Naive thymus-derived CD4-positive, alpha-beta T cell (primary cell): ENCODE measurements around the gene HECTD4. TPM values are rescaled to one million over a fixed set of nuclear protein-coding genes. Genes with fewer than 3 reads are reported as not detected.

Experiments used
- ATAC-seq: fragments of 150-1000 bp; cut with Tn5 transposase; 2 replicates; pipeline ENCODE4 v1.10.0; 2021; ENCODE audit warnings: mild to moderate bottlenecking, moderate library complexity
- CTCF ChIA-PET: fragments of 350-600 bp; sonication (Branson Sonifier 250); formaldehyde crosslinking; loops from one replicate; lab custom pipeline; 2021; ENCODE audit warnings: antibody characterized with exemption; lab: Charles Lee
- POLR2A ChIA-PET: fragments of 350-600 bp; sonication (Branson Sonifier 250); formaldehyde crosslinking; loops from one replicate; lab custom pipeline; 2021; ENCODE audit warnings: antibody characterized with exemption, inconsistent platforms; lab: Charles Lee
- DNase-seq, 9 donors: peaks; one replicate each; pipeline versions ENCODE4 v3.0.0 to v3.0.0-alpha.2; 2020 to 2022; ENCODE audit warnings: mixed read lengths in 1 of 9
- H3K27ac ChIP-seq: one replicate; pipeline ENCODE4 v1.7.0; 2013; ENCODE audit warnings: mild to moderate bottlenecking, low read depth, low read length, moderate library complexity
- H3K27me3 ChIP-seq, 2 donors: one replicate each; pipeline ENCODE4 v1.7.0; 2013; ENCODE audit warnings: low read length in 2 of 2, mild to moderate bottlenecking in 2 of 2, moderate library complexity in 2 of 2; ENCODE audit not compliant: control insufficient read depth in 2 of 2, insufficient read depth in 2 of 2
- H3K36me3 ChIP-seq, 3 experiments: 1 replicate in 2 of 3; 2 replicates in 1 of 3; pipeline ENCODE4 v1.7.0; 2013; ENCODE audit warnings: low read length in 3 of 3, mild to moderate bottlenecking in 3 of 3, moderate library complexity in 1 of 3; ENCODE audit not compliant: insufficient read depth in 3 of 3, control insufficient read depth in 2 of 3
- H3K4me1 ChIP-seq, 2 donors: one replicate each; pipeline ENCODE4 v1.7.0; 2013; ENCODE audit warnings: low read length in 2 of 2, mild to moderate bottlenecking in 2 of 2, moderate library complexity in 1 of 2; ENCODE audit not compliant: control insufficient read depth in 2 of 2, insufficient read depth in 2 of 2
- H3K4me3 ChIP-seq: 2 replicates; pipeline ENCODE4 v1.7.0; 2013; ENCODE audit warnings: mild to moderate bottlenecking, low read length
- H3K9me3 ChIP-seq, 3 experiments: 1 replicate in 2 of 3; 2 replicates in 1 of 3; pipeline ENCODE4 v1.7.0; 2013; ENCODE audit warnings: low read length in 3 of 3; ENCODE audit not compliant: control insufficient read depth in 2 of 3
- H3K27ac Mint-ChIP-seq, 9 donors: one replicate each; pipeline ENCODE4 v1.8.0; 2020 to 2022; ENCODE audit warnings: mixed read lengths in 9 of 9, mild to moderate bottlenecking in 8 of 9, moderate library complexity in 5 of 9, inconsistent platforms in 2 of 9
- H3K27me3 Mint-ChIP-seq, 5 donors: one replicate each; pipeline ENCODE4 v1.8.0; 2021 to 2022; ENCODE audit warnings: mixed read lengths in 5 of 5, mild to moderate bottlenecking in 1 of 5
- H3K36me3 Mint-ChIP-seq, 5 donors: one replicate each; pipeline ENCODE4 v1.8.0; 2020 to 2022; ENCODE audit warnings: mixed read lengths in 5 of 5, mild to moderate bottlenecking in 3 of 5, inconsistent platforms in 1 of 5
- H3K4me1 Mint-ChIP-seq, 7 donors: one replicate each; pipeline ENCODE4 v1.8.0; 2020 to 2022; ENCODE audit warnings: mixed read lengths in 7 of 7, mild to moderate bottlenecking in 3 of 7, inconsistent platforms in 1 of 7
- H3K4me3 Mint-ChIP-seq, 10 donors: one replicate each; pipeline ENCODE4 v1.8.0; 2020 to 2022; ENCODE audit warnings: mild to moderate bottlenecking in 10 of 10, mixed read lengths in 10 of 10, moderate library complexity in 6 of 10, inconsistent platforms in 2 of 10
- H3K9me3 Mint-ChIP-seq, 11 donors: one replicate each; pipeline ENCODE4 v1.8.0; 2020 to 2022; ENCODE audit warnings: mixed read lengths in 11 of 11, mild to moderate bottlenecking in 4 of 11, inconsistent platforms in 1 of 11, moderate library complexity in 1 of 11
- intact Hi-C, 2 donors: fragments of 100-400 bp; cut with micrococcal nuclease; formaldehyde crosslinking; loops; one replicate each; pipeline ENCODE4 v1.15.1; 2023
- polyA plus RNA-seq, 2 donors: library from polyadenylated mRNA; unstranded; fragments of 300-500 nt; fragmentation: Illumina TruSeq; gene quantifications; one replicate each; pipeline ENCODE4 v1.2.3, GENCODE V29; 2021
- total RNA-seq, 6 experiments: library from RNA in 5 of 6; stranded (reverse) in 5 of 6; gene quantifications; 1 replicate in 5 of 6; 2 replicates in 1 of 6; pipeline ENCODE4 v1.2.3 and lab custom pipeline; 2021 to 2026

HECTD4 gene
- total and polyA plus RNA-seq, 7 experiments from 2014 or later: 3.1 to 57.7 (median 47.9) TPM

DNA sequence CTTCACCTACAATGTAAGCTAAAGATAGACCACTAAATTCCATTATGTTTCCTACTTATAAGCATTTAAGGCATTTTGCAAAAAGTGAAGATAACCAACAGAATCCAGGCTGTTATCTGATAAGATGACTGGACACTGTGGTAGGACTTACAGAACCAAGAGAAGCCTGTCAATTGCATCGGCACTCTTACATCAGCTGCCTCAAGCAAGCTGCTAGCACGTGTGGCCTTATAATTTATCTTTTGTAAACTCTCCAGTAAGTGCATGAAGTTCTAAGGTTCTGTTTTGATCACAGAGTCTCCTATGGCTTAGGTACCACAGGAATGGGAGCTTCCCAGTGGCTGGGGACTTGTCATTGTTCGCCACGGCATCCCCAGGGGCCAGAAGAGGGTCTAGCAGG lies 168.2 kb downstream of the HECTD4 start:
- Histone ChIP-seq H3K4me3 (no peak overlapping the region), H3K36me3 (peaks cover 6 to 49% (median 9%) of the 10 kb centered on the region in 3 experiments), H3K27ac (no peak overlapping the region), H3K27me3 (no peaks in the 10 kb centered on the region), H3K4me1 (no peaks in the 10 kb centered on the region), H3K9me3 (no peaks in the 10 kb centered on the region)
- no peak overlapping the region for H3K27ac Mint-ChIP-seq
- peaks cover 14 to 67% (median 18%) of the 10 kb centered on the region in 5 donors for H3K36me3 Mint-ChIP-seq
- DNase-seq: no peak
- no peaks in the 10 kb centered on the region for H3K9me3 Mint-ChIP-seq
- no peak for ATAC-seq
- no peak overlapping the region for H3K4me3 Mint-ChIP-seq
- intact Hi-C loops: no loop called here
- ChIA-PET CTCF (no interaction called here), POLR2A (no interaction called here)
- H3K27me3 Mint-ChIP-seq: no peaks in the 10 kb centered on the region
- H3K4me1 Mint-ChIP-seq: no peaks in the 10 kb centered on the region

- Histone ChIP-seq H3K9me3 (no peaks in the 10 kb centered on the region), H3K4me1 (no peaks in the 10 kb centered on the region), H3K4me3 (no peak overlapping the region), H3K27me3 (no peaks in the 10 kb centered on the region), H3K36me3 (peaks cover 0 to 61% (median 5%) of the 10 kb centered on the region in 3 experiments), H3K27ac (no peak overlapping the region)
- DNase-seq (no peak), ATAC-seq (no peak)
- no peaks in the 10 kb centered on the region for H3K9me3 Mint-ChIP-seq
- POLR2A ChIA-PET: no interaction called here
- CTCF ChIA-PET: no interaction called here
- H3K27me3 Mint-ChIP-seq: no peaks in the 10 kb centered on the region
- no peak overlapping the region for H3K4me3 Mint-ChIP-seq
- intact Hi-C loops: no loop called here
- peaks cover 18 to 56% (median 28%) of the 10 kb centered on the region in 5 donors for H3K36me3 Mint-ChIP-seq
- H3K27ac Mint-ChIP-seq: no peak overlapping the region
- H3K4me1 Mint-ChIP-seq: peaks cover 0 to 8% (median 0%) of the 10 kb centered on the region in 7 donors
Measured at GRCh38 chr12:112208301-112208910, 173.8 kb downstream of the HECTD4 start.

DNA sequence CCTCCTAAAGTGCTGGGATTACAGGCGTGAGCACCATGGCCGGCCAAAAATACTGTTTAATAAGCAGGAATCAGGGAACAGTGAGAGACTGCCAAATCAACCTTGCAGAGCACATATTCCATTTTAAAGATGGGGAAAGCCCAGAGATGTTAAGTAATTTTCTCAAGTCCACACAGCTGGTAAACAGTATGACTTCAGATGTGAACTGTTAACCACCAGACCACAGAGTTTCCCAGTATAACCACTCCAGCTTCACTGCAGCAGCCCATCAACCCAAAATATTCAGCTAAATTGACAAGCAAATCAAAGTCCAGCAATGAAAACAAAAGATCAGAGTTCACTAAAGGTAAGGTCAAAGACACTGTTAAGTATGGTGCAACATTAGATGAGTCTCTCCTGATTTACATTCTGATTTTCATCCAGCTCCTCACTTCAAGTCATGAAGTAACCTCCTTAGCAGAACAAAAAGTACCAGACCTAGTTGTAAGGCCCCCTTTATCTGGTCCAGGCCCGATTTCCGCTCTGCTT lies 174.8 kb downstream of the HECTD4 start:
- Histone ChIP-seq H3K4me1 (no peaks in the 10 kb centered on the region), H3K9me3 (no peaks in the 10 kb centered on the region), H3K27ac (no peak overlapping the region), H3K36me3 (peaks cover 5 to 70% (median 5%) of the 10 kb centered on the region in 3 experiments), H3K4me3 (no peak overlapping the region), H3K27me3 (no peaks in the 10 kb centered on the region)
- intact Hi-C loops: no loop called here
- ChIA-PET POLR2A (no interaction called here), CTCF (no interaction called here)
- no peak for ATAC-seq
- Mint-ChIP-seq H3K4me1 (peaks cover 0 to 8% (median 0%) of the 10 kb centered on the region in 7 donors), H3K36me3 (peaks cover 18 to 62% (median 28%) of the 10 kb centered on the region in 5 donors), H3K27ac (peak overlapping the region in 1 of 9 donors; percentile 42), H3K9me3 (no peaks in the 10 kb centered on the region), H3K27me3 (no peaks in the 10 kb centered on the region), H3K4me3 (no peak overlapping the region)
- no peak for DNase-seq

GRCh38 chr12:112206944-112207343 lies 175.3 kb downstream of the HECTD4 start:
- ATAC-seq (no peak), DNase-seq (no peak)
- Mint-ChIP-seq H3K36me3 (peaks cover 14 to 57% (median 23%) of the 10 kb centered on the region in 5 donors), H3K27ac (no peak overlapping the region), H3K4me3 (no peak overlapping the region), H3K9me3 (no peaks in the 10 kb centered on the region), H3K4me1 (peaks cover 0 to 8% (median 0%) of the 10 kb centered on the region in 7 donors), H3K27me3 (no peaks in the 10 kb centered on the region)
- ChIA-PET POLR2A (no interaction called here), CTCF (no interaction called here)
- no peaks in the 10 kb centered on the region for H3K9me3 ChIP-seq
- no peaks in the 10 kb centered on the region for H3K27me3 ChIP-seq
- no peaks in the 10 kb centered on the region for H3K4me1 ChIP-seq
- intact Hi-C loops: no loop called here
- no peak overlapping the region for H3K27ac ChIP-seq
- H3K4me3 ChIP-seq: no peak overlapping the region
- peaks cover 5 to 70% (median 5%) of the 10 kb centered on the region in 3 experiments for H3K36me3 ChIP-seq

DNA sequence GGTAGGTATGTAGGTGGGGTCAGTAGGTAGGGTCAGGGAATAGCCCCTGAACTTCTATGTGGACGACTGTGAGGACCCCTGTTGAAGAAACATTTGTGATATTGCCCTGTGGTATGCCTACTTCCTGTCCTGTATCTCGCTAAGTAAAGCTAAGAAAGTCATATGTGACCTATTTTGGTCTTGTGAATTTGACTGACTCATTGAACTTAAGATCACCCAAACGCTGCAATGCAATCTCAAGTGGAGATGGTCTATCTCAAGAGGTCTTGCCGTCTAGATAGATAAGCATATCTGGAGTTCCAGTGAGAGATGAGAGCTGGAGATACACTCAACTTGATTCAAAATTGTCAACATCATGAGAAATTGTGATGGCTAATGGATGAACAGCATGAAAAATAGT lies 183.1 kb downstream of the HECTD4 start:
- Histone ChIP-seq H3K4me3 (no peak overlapping the region), H3K4me1 (no peaks in the 10 kb centered on the region), H3K27me3 (no peaks in the 10 kb centered on the region), H3K9me3 (no peaks in the 10 kb centered on the region), H3K36me3 (peaks cover 0 to 39% (median 5%) of the 10 kb centered on the region in 3 experiments), H3K27ac (no peak overlapping the region)
- no peak overlapping the region for H3K27ac Mint-ChIP-seq
- H3K4me1 Mint-ChIP-seq: peaks cover 0 to 4% (median 0%) of the 10 kb centered on the region in 7 donors
- ChIA-PET POLR2A (no interaction called here), CTCF (interaction anchor here (1.1 to 2.1 kb wide), 3 partner anchors 46 to 203 kb away, joined by 3 to 11 read pairs (median 3); no protein-coding TSS in a partner anchor)
- ATAC-seq (peak; percentile 64), DNase-seq (no peak)
- H3K36me3 Mint-ChIP-seq: peaks cover 4 to 42% (median 14%) of the 10 kb centered on the region in 5 donors
- H3K4me3 Mint-ChIP-seq: no peak overlapping the region
- no peaks in the 10 kb centered on the region for H3K27me3 Mint-ChIP-seq
- H3K9me3 Mint-ChIP-seq: no peaks in the 10 kb centered on the region
- intact Hi-C loops: no loop called here

GRCh38 chr12:112198120-112198733 lies 184.0 kb downstream of the HECTD4 start:
- peak in 8 of 9 donors; percentile 20 to 45 (median 34) for DNase-seq
- H3K4me3 ChIP-seq: no peak overlapping the region
- Mint-ChIP-seq H3K27ac (peak overlapping the region in 1 of 9 donors; percentile 29), H3K27me3 (no peaks in the 10 kb centered on the region), H3K9me3 (no peaks in the 10 kb centered on the region), H3K36me3 (peaks cover 5 to 42% (median 15%) of the 10 kb centered on the region in 5 donors), H3K4me1 (peaks cover 0 to 4% (median 0%) of the 10 kb centered on the region in 7 donors), H3K4me3 (no peak overlapping the region)
- CTCF ChIA-PET: interaction anchor here (0.5 to 2.1 kb wide), 7 partner anchors 10 to 258 kb away, joined by 3 to 18 read pairs (median 3); no protein-coding TSS in a partner anchor
- ATAC-seq: peak; percentile 81
- peaks cover 4 to 42% (median 5%) of the 10 kb centered on the region in 3 experiments for H3K36me3 ChIP-seq
- intact Hi-C loops: loop anchor here in 1 of 2 donors (1.0 kb wide), 2 partner anchors 189 to 213 kb away; no protein-coding TSS in a partner anchor
- POLR2A ChIA-PET: interaction anchor here (0.9 kb wide), 1 partner anchor 189 kb away, joined by 6 read pairs; no protein-coding TSS in a partner anchor
- no peaks in the 10 kb centered on the region for H3K4me1 ChIP-seq
- H3K27ac ChIP-seq: no peak overlapping the region
- no peaks in the 10 kb centered on the region for H3K9me3 ChIP-seq
- no peaks in the 10 kb centered on the region for H3K27me3 ChIP-seq
